H9 (cell line): Measurements from ENCODE around the gene ZNF433. TPM values are rescaled to one million over a fixed set of nuclear protein-coding genes. Genes with fewer than 3 reads are reported as not detected.
A peak's percentile ranks its signal among the peaks of the same experiment; 100 is the strongest.
"Not testable (repeated sequence)": the region's sequence is repeated elsewhere in the genome, so short reads cannot be mapped to it uniquely, and the experiment has no call there.

Source experiments
- DNase-seq: peaks from one replicate; pipeline ENCODE4 v3.0.0-alpha.2; 2017
- H2AFZ ChIP-seq: one replicate; pipeline ENCODE4 v1.6.1; 2013; ENCODE audit warnings: mild to moderate bottlenecking, low read length, control low read depth, moderate library complexity
- H2AK5ac ChIP-seq: 2 replicates; pipeline ENCODE4 v1.6.1; 2013; ENCODE audit warnings: low read length, control low read depth, mixed read lengths; ENCODE audit not compliant: insufficient read length
- H2BK120ac ChIP-seq: one replicate; pipeline ENCODE4 v1.6.1; 2013; ENCODE audit warnings: low read depth, mild to moderate bottlenecking, low read length, control low read depth, inconsistent platforms; ENCODE audit not compliant: poor library complexity, severe bottlenecking
- H2BK12ac ChIP-seq: 2 replicates; pipeline ENCODE4 v1.6.1; 2013; ENCODE audit warnings: low read length, control low read depth, mixed read lengths, low read depth; ENCODE audit not compliant: insufficient read length
- H2BK15ac ChIP-seq: 2 replicates; pipeline ENCODE4 v1.6.1; 2013; ENCODE audit warnings: low read depth, low read length, control low read depth
- H2BK20ac ChIP-seq: one replicate; pipeline ENCODE4 v1.6.1; 2013; ENCODE audit warnings: low read depth, mild to moderate bottlenecking, low read length, control low read depth, inconsistent platforms; ENCODE audit not compliant: poor library complexity, severe bottlenecking
- H2BK5ac ChIP-seq: 2 replicates; pipeline ENCODE4 v1.6.1; 2013; ENCODE audit warnings: low read length, control low read depth, mixed read lengths; ENCODE audit not compliant: insufficient read length
- H3K14ac ChIP-seq: 2 replicates; pipeline ENCODE4 v1.6.1; 2013; ENCODE audit warnings: low read length, control low read depth; ENCODE audit not compliant: insufficient read depth
- H3K18ac ChIP-seq: 2 replicates; pipeline ENCODE4 v1.6.1; 2013; ENCODE audit warnings: low read depth, mild to moderate bottlenecking, mixed read lengths, low read length, control low read depth; ENCODE audit not compliant: insufficient read length
- H3K23ac ChIP-seq: 2 replicates; pipeline ENCODE4 v1.6.1; 2013; ENCODE audit warnings: low read length, control low read depth, mixed read lengths, low read depth; ENCODE audit not compliant: insufficient read length
- H3K23me2 ChIP-seq: 2 replicates; pipeline ENCODE4 v1.6.1; 2013; ENCODE audit warnings: low read depth, mild to moderate bottlenecking, mixed read lengths, low read length, control low read depth; ENCODE audit not compliant: insufficient read length, poor library complexity, severe bottlenecking
- H3K27ac ChIP-seq: 2 replicates; pipeline ENCODE4 v1.5.1; 2013; ENCODE audit warnings: low read length, control low read depth, mixed read lengths, low read depth; ENCODE audit not compliant: insufficient read length
- H3K27me3 ChIP-seq: 2 replicates; pipeline ENCODE4 v1.6.1; 2013; ENCODE audit warnings: low read length, control low read depth, inconsistent platforms; ENCODE audit not compliant: insufficient read depth
- H3K4ac ChIP-seq: 2 replicates; pipeline ENCODE4 v1.6.1; 2013; ENCODE audit warnings: low read depth, mild to moderate bottlenecking, control low read depth, inconsistent platforms, low read length, moderate library complexity
- H3K4me1 ChIP-seq: 2 replicates; pipeline ENCODE4 v1.6.1; 2013; ENCODE audit warnings: low read length, control low read depth, inconsistent platforms; ENCODE audit not compliant: insufficient read depth
- H3K4me2 ChIP-seq: 2 replicates; pipeline ENCODE4 v1.6.1; 2013; ENCODE audit warnings: low read length, control low read depth, mixed read lengths; ENCODE audit not compliant: insufficient read length, insufficient read depth
- H3K56ac ChIP-seq: 2 replicates; pipeline ENCODE4 v1.6.1; 2013; ENCODE audit warnings: low read depth, mild to moderate bottlenecking, mixed read lengths, low read length, control low read depth; ENCODE audit not compliant: insufficient read length
- H3K79me1 ChIP-seq: 2 replicates; pipeline ENCODE4 v1.6.1; 2013; ENCODE audit warnings: low read depth, mild to moderate bottlenecking, moderate library complexity, low read length, control low read depth, inconsistent platforms; ENCODE audit not compliant: insufficient read depth, poor library complexity, severe bottlenecking
- H3K79me2 ChIP-seq: 2 replicates; pipeline ENCODE4 v1.6.1; 2013; ENCODE audit warnings: low read length, control low read depth, inconsistent platforms; ENCODE audit not compliant: insufficient read depth
- H3K9ac ChIP-seq: 2 replicates; pipeline ENCODE4 v1.6.1; 2013; ENCODE audit warnings: low read length, control low read depth, mixed read lengths; ENCODE audit not compliant: insufficient read length; ENCODE audit errors: extremely low read depth
- H3K9me3 ChIP-seq: one replicate; pipeline ENCODE4 v1.6.1; 2013; ENCODE audit warnings: low read depth, low read length, inconsistent platforms; ENCODE audit not compliant: control insufficient read depth
- H3T11ph ChIP-seq: one replicate; pipeline ENCODE4 v1.6.1; 2013; ENCODE audit warnings: mild to moderate bottlenecking, low read length, control low read depth, inconsistent platforms
- H4K20me1 ChIP-seq: one replicate; pipeline ENCODE4 v1.6.1; 2013; ENCODE audit not compliant: control insufficient read depth, insufficient read length, insufficient read depth
- H4K5ac ChIP-seq: 2 replicates; pipeline ENCODE4 v1.6.1; 2013; ENCODE audit warnings: low read depth, mild to moderate bottlenecking, mixed read lengths, low read length, control low read depth; ENCODE audit not compliant: insufficient read length
- H4K8ac ChIP-seq: replicated peaks from 2 replicates; pipeline ENCODE4 v1.6.1; 2013; ENCODE audit warnings: low read length, control low read depth, mixed read lengths, low read depth; ENCODE audit not compliant: insufficient read length
- H4K91ac ChIP-seq: 2 replicates; pipeline ENCODE4 v1.6.1; 2013; ENCODE audit warnings: low read depth, mild to moderate bottlenecking, moderate library complexity, mixed read lengths, low read length, control low read depth; ENCODE audit not compliant: insufficient read length
- H3K27ac Mint-ChIP-seq, 3 experiments: 2 replicates in 2 of 3; 3 replicates in 1 of 3; pipeline ENCODE4 v1.8.0; 2020 to 2021; ENCODE audit warnings: mixed read lengths in 3 of 3, mild to moderate bottlenecking in 1 of 3, moderate library complexity in 1 of 3
- H3K27me3 Mint-ChIP-seq: 2 replicates; pipeline ENCODE4 v1.8.0; 2021; ENCODE audit warnings: low read depth, mild to moderate bottlenecking, moderate library complexity, mixed read lengths
- H3K36me3 Mint-ChIP-seq, 3 experiments: 2 replicates in 2 of 3; 3 replicates in 1 of 3; pipeline ENCODE4 v1.8.0; 2020 to 2021; ENCODE audit warnings: low read depth in 3 of 3, mixed read lengths in 3 of 3; ENCODE audit not compliant: insufficient read depth in 1 of 3
- H3K4me1 Mint-ChIP-seq, 2 experiments: 2 replicates each; pipeline ENCODE4 v1.8.0; 2020; ENCODE audit warnings: mixed read lengths in 2 of 2
- H3K4me3 Mint-ChIP-seq, 2 experiments: 2 replicates in 1 of 2; 3 replicates in 1 of 2; pipeline ENCODE4 v1.8.0; 2020 to 2021; ENCODE audit warnings: mild to moderate bottlenecking in 2 of 2, mixed read lengths in 2 of 2, moderate library complexity in 1 of 2
- H3K9me3 Mint-ChIP-seq, 2 experiments: 2 replicates in 1 of 2; 3 replicates in 1 of 2; pipeline ENCODE4 v1.8.0; 2020; ENCODE audit warnings: mild to moderate bottlenecking in 2 of 2, mixed read lengths in 2 of 2, moderate library complexity in 1 of 2
- WGBS: extraction: QIAGEN DNeasy Blood & Tissue Kit; methylation state at CpG from one replicate; pipeline ENCODE4 v1.1.7; 2013; ENCODE audit warnings: missing lambda C conversion rate, low lambda C conversion rate, mixed read lengths; ENCODE audit not compliant: insufficient read length; ENCODE audit errors: extremely low coverage; 5-methylcytosine and 5-hydroxymethylcytosine counted together
- long read RNA-seq: library from polyadenylated mRNA; unstranded; transcript quantifications from one replicate; pipeline ENCODE4 v2.0.0, GENCODE V29; 2020
- total RNA-seq: library from RNA; stranded (reverse); gene quantifications from 2 replicates; pipeline ENCODE4 v1.2.1, GENCODE V29; 2021
- TF ChIP-seq, protein P1 (sequence below): fragments of 200-600 bp; sonication (generic); conservative IDR thresholded peaks from 3 replicates; pipeline ENCODE4 v1.8.0; 2021; ENCODE audit warnings: antibody characterized with exemption, mild to moderate bottlenecking

Gene ZNF433
- total RNA-seq: 1.9 and 2.4 TPM in 2 replicates
- long read RNA-seq, partial matches to known transcripts: 0 of 9 reads
- long read RNA-seq, other reads (novel, unspliced or antisense): 1 of 9 reads

GRCh38 chr19:12035220-12036172, at the start of gene ZNF433:
Gene ZNF433, minus strand, starts transcription at chr19:12035679. Its CDS starts 140 bp downstream, at chr19:12035539.
- Histone ChIP-seq H3K4me2 (peak within 1 kb of the TSS; percentile 48), H3K14ac (peak within 1 kb of the TSS; percentile 86; the same call in 1 of the 2 replicates), H3K79me1 (no peaks in the 10 kb centered on the region), H3K23me2 (peaks cover 5% of the 10 kb centered on the region), H4K20me1 (no peaks in the 10 kb centered on the region), H2AFZ (no peak within 1 kb of the TSS), H3K23ac (no peak within 1 kb of the TSS), H4K91ac (no peak within 1 kb of the TSS), H3K4ac (no peak within 1 kb of the TSS), H2BK12ac (no peak within 1 kb of the TSS), H3K9ac (peak within 1 kb of the TSS; percentile 58), H4K5ac (no peak within 1 kb of the TSS), H2BK20ac (no peak within 1 kb of the TSS), H2BK120ac (no peak within 1 kb of the TSS), H3K4me1 (no peaks in the 10 kb centered on the region; the same call in 1 of the 2 replicates), H4K8ac (no peak within 1 kb of the TSS), H2AK5ac (no peak within 1 kb of the TSS), H2BK15ac (no peak within 1 kb of the TSS), H3K79me2 (no peaks in the 10 kb centered on the region), H3K18ac (peak within 1 kb of the TSS; percentile 84), H3K27ac (no peak within 1 kb of the TSS), H3K9me3 (no peaks in the 10 kb centered on the region), H3T11ph (no peak within 1 kb of the TSS), H2BK5ac (no peak within 1 kb of the TSS), H3K56ac (no peak within 1 kb of the TSS), H3K27me3 (no peaks in the 10 kb centered on the region; the same call in 1 of the 2 replicates)
- peak; percentile 94 for DNase-seq
- no CpG with 5 or more reads among the region's 68 CpGs for WGBS
- H3K4me3 Mint-ChIP-seq: peak within 1 kb of the TSS; percentile 78 to 88
- H3K27ac Mint-ChIP-seq: peak within 1 kb of the TSS in 2 of 3 experiments; percentile 70 to 87; a peak in 4 of 7 replicates
- TF ChIP-seq, protein P1, sequence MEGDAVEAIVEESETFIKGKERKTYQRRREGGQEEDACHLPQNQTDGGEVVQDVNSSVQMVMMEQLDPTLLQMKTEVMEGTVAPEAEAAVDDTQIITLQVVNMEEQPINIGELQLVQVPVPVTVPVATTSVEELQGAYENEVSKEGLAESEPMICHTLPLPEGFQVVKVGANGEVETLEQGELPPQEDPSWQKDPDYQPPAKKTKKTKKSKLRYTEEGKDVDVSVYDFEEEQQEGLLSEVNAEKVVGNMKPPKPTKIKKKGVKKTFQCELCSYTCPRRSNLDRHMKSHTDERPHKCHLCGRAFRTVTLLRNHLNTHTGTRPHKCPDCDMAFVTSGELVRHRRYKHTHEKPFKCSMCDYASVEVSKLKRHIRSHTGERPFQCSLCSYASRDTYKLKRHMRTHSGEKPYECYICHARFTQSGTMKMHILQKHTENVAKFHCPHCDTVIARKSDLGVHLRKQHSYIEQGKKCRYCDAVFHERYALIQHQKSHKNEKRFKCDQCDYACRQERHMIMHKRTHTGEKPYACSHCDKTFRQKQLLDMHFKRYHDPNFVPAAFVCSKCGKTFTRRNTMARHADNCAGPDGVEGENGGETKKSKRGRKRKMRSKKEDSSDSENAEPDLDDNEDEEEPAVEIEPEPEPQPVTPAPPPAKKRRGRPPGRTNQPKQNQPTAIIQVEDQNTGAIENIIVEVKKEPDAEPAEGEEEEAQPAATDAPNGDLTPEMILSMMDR: no peak
- peaks cover 11 to 21% of the 10 kb centered on the region in 2 experiments for H3K4me1 Mint-ChIP-seq
- H3K27me3 Mint-ChIP-seq: peaks cover 37% of the 10 kb centered on the region
- peaks cover 8 to 11% of the 10 kb centered on the region in 2 experiments; a peak in 4 of 5 replicates for H3K9me3 Mint-ChIP-seq
- H3K36me3 Mint-ChIP-seq: peaks cover 2 to 25% (median 19%) of the 10 kb centered on the region in 3 experiments; a peak in 5 of 7 replicates

DNA sequence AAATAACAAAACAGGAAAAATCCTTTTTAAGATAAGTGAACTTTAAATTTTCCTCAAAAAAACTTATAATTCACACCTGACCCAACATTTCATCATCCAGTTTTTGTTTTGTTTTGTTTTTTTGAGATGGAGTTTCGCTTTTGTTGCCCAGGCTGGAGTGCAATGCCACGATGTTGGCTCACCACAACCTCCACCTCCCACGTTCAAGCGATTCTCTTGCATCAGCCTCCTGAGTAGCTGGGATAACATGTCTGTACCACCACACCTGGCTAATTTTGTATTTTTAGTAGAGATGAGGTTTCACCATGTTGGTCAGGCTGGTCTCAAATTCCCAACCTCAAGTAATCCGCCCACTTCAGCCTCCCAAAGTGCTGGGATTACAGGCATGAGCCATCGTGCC, 47.9 kb upstream of the ZNF433 start:
- H3K23ac ChIP-seq, H2AK5ac ChIP-seq, H4K8ac ChIP-seq, H3K27me3 ChIP-seq, H3K9ac ChIP-seq, H3K23me2 ChIP-seq, H3K4me2 ChIP-seq, H3K4me1 Mint-ChIP-seq, H3T11ph ChIP-seq, H3K79me1 ChIP-seq, H2BK20ac ChIP-seq, H3K18ac ChIP-seq, H2BK12ac ChIP-seq, H4K20me1 ChIP-seq, H3K14ac ChIP-seq, H2BK15ac ChIP-seq, H3K79me2 ChIP-seq, H4K91ac ChIP-seq, H3K56ac ChIP-seq, DNase-seq, H2BK5ac ChIP-seq, H2BK120ac ChIP-seq, H3K27ac Mint-ChIP-seq, H2AFZ ChIP-seq, H3K4ac ChIP-seq, H3K27me3 Mint-ChIP-seq, H3K4me1 ChIP-seq, H4K5ac ChIP-seq, H3K27ac ChIP-seq, H3K4me3 Mint-ChIP-seq: not testable (repeated sequence)
- peaks cover 16% of the 10 kb centered on the region for H3K9me3 ChIP-seq
- WGBS: no CpG with 5 or more reads among the region's 6 CpGs
- Mint-ChIP-seq H3K9me3 (peaks cover 44 to 58% of the 10 kb centered on the region in 2 experiments), H3K36me3 (peaks cover 31 to 47% (median 39%) of the 10 kb centered on the region in 3 experiments)
